Measurements from ENCODE around the gene SPAG16.

GRCh38 chr2:213524164-213524563 lies 239.9 kb downstream of the SPAG16 start:
- TF ChIP-seq CTCF (IDR thresholded peaks at IDR 0.05) (no peak), POLR2A (IDR thresholded peaks at IDR 0.05) (no peak)

All from prostate gland (tissue), 2 donors.